ENCODE data around the gene HIC2.
"Not testable (repeated sequence)": the region's sequence is repeated elsewhere in the genome, so short reads cannot be mapped to it uniquely, and the experiment has no call there.

DNA sequence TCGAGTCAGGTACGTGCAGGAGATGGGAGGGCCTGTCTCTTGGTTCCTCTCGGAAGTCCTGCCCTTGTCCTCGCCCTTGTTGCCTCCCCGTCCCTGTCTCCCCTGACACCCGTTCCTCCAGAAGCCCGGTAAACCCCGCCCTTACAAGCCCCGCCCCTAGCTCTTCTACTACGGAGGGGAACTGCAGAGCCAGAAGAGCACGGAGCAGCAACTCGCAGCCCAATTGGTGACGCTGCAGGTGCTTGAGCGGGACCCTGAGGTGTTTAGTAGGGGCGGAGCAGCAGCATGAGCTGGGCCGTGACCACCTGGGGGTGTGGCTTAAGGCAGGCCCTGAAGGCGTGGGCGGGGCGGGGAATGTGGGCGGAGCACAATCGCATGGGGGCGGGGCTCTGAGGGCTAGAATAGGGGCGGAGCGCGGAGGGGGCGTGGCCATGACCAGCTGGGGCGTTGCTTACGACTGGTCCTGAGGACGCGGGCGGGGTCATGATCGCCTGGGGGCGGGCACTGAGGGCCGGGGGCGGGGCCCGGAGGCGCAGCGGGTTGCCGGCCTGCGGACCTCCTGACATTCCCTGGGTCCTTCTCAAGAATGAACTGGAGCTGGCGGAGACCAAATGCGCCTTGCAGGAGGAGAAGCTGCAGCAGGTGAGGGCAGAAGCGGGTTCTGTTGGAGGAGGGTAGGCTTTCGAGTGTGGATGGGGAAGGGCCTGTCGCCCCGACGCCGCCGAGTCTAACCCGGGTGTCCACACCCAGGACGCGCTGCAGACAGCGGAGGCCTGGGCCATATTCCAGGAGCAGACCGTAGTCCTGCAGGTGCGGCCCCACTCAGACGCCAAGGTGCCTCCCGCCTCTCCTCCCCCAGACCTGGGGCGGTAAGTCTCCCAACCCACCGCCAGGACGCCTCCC, 51.3 kb downstream of the HIC2 start:
- not testable (repeated sequence) for TF ChIP-seq ZNF24 (IDR thresholded peaks at IDR 0.05); SMAD3 (CRISPR knock-in tag; IDR thresholded peaks at IDR 0.05); ZNF510 (CRISPR knock-in tag; IDR thresholded peaks at IDR 0.05; ENCODE audit: low read depth); PTBP1 (IDR thresholded peaks at IDR 0.05; ENCODE audit: low read depth, low read length, poor library complexity, severe bottlenecking); BCL6 (CRISPR knock-in tag; IDR thresholded peaks at IDR 0.05); SIX1 (CRISPR knock-in tag; IDR thresholded peaks at IDR 0.05; ENCODE audit: borderline replicate concordance)
- TF ChIP-seq, protein P1, sequence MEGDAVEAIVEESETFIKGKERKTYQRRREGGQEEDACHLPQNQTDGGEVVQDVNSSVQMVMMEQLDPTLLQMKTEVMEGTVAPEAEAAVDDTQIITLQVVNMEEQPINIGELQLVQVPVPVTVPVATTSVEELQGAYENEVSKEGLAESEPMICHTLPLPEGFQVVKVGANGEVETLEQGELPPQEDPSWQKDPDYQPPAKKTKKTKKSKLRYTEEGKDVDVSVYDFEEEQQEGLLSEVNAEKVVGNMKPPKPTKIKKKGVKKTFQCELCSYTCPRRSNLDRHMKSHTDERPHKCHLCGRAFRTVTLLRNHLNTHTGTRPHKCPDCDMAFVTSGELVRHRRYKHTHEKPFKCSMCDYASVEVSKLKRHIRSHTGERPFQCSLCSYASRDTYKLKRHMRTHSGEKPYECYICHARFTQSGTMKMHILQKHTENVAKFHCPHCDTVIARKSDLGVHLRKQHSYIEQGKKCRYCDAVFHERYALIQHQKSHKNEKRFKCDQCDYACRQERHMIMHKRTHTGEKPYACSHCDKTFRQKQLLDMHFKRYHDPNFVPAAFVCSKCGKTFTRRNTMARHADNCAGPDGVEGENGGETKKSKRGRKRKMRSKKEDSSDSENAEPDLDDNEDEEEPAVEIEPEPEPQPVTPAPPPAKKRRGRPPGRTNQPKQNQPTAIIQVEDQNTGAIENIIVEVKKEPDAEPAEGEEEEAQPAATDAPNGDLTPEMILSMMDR (CRISPR knock-in tag; IDR thresholded peaks at IDR 0.05) = not testable (repeated sequence)

Data from HepG2 (cell line).